HUES48 (cell line): ENCODE data around the gene PHLDB1.
A peak's percentile ranks its signal among the peaks of the same experiment; 100 is the strongest.
"Not testable (repeated sequence)": the region's sequence is repeated elsewhere in the genome, so short reads cannot be mapped to it uniquely, and the experiment has no call there.

Source experiments
- H3K27ac ChIP-seq: one replicate; pipeline ENCODE4 v1.7.0; 2013; ENCODE audit warnings: low read depth, low read length, inconsistent platforms
- H3K27me3 ChIP-seq: 2 replicates; pipeline ENCODE4 v1.6.1; 2013; ENCODE audit warnings: mild to moderate bottlenecking, low read length; ENCODE audit not compliant: control insufficient read depth, insufficient read depth
- H3K36me3 ChIP-seq: 2 replicates; pipeline ENCODE4 v1.6.1; 2013; ENCODE audit warnings: low read length; ENCODE audit not compliant: control insufficient read depth, insufficient read depth
- H3K4me1 ChIP-seq: 2 replicates; pipeline ENCODE4 v1.6.1; 2013; ENCODE audit warnings: mild to moderate bottlenecking, low read length; ENCODE audit not compliant: control insufficient read depth, insufficient read depth
- H3K4me3 ChIP-seq: 2 replicates; pipeline ENCODE4 v1.5.1; 2013; ENCODE audit warnings: mild to moderate bottlenecking, low read depth, low read length
- H3K9ac ChIP-seq: 2 replicates; pipeline ENCODE4 v1.6.1; 2013; ENCODE audit warnings: mild to moderate bottlenecking, low read depth, low read length, moderate library complexity
- H3K9me3 ChIP-seq: 2 replicates; pipeline ENCODE4 v1.6.1; 2013; ENCODE audit warnings: low read length; ENCODE audit not compliant: control insufficient read depth, insufficient read depth

Gene PHLDB1

DNA sequence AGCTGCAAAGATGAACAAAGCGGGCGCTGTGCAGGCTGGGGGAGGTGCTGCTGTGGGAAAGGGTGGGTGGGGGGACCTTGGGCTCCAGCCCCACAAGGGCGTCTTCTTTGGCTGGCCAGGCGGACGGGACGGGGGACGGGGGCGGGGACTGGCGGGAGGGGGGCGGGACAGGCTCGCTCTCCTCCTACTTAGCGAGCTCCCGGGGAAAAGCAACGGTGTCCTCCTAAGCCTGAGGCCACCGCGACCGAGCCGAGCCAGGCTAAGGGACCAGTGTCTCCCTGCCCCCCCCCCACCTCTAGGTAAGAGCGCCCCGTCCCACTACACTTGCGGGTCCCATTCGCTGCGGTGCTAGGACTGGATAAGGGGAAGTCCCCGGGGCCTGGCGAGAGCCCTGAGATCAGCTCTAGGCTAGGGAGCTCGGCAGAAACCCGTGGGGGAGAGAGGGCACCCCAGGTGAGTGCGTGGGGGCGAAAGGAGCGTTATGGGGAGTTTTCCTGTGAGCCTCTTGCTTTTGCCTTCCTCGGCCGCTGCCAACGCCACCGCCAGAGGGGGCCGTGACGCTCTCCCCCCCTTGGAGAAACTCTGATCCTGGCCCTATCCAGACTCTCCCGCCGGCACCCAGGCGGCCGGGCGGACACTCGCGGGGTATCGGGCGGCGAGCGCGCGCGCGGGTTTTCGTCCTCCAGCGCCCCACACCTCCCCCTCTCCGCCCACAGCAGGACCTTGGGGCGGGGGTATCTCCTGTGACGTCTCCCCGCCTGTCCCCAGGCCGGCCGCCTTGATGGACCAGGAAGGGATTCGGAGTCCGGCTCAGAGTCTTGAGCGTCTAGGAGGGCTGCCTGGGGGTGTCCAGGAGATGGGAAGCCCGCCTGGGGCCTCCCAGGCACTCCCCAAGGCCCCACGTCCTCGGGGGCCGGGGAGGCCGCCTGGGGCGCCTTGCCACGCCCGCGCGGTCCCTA is at the start of gene PHLDB1:
Gene PHLDB1 (plus strand): TSS at position 215 of the 959 bp plus-strand sequence. CDS start 6,222 bp downstream, outside the sequence.
- no peak within 1 kb of the TSS for H3K9ac ChIP-seq
- H3K27me3 ChIP-seq: peaks cover 82% of the 10 kb centered on the region
- H3K27ac ChIP-seq: no peak within 1 kb of the TSS
- H3K9me3 ChIP-seq: no peaks in the 10 kb centered on the region
- peak within 1 kb of the TSS; percentile 61 for H3K4me3 ChIP-seq
- peaks cover under 1% of the 10 kb centered on the region; the same call in 1 of the 2 replicates for H3K36me3 ChIP-seq
- H3K4me1 ChIP-seq: peaks cover 30% of the 10 kb centered on the region

DNA sequence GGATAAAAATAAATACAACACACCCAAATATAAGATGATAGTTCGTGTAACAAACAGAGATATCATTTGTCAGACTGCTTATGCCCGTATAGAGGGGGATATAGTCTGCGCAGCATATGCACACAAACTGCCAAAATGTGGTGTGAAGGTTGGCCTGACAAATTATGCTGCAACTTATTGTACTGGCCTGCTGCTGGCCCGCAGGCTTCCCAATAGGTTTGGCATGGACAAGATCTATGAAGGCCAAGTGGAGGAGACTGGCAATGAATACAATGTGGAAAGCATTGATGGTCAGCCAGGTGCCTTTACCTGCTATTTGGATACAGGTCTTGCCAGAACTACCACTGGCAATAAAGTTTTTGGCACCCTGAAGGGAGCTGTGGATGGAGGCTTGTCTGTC is 46.6 kb upstream of the PHLDB1 start:
- Histone ChIP-seq H3K27ac (no peak overlapping the region), H3K27me3 (no peaks in the 10 kb centered on the region), H3K9ac (no peak overlapping the region), H3K4me3 (no peak overlapping the region), H3K36me3 (no peaks in the 10 kb centered on the region; the same call in 1 of the 2 replicates), H3K4me1 (no peaks in the 10 kb centered on the region), H3K9me3 (no peaks in the 10 kb centered on the region)

DNA sequence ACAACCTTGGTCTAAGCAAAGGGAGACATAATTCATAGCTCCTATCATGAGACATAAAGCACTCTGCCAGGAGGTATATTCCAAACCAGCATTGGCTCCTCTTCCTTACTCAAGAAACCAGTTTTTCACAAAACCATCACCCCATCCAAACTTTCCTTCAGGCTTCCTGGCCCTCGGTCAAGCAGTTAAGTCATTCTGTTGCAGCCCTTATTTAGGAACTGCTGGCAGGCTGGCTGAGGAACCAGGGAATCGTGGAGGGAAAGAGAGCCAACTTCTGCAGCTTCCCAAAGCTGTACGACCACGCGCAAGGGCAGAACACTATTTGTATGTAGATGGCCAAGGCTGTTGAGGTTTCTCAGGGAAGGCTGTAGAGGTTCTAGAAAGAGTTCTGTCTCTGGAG is 42.4 kb upstream of the PHLDB1 start:
- no peak overlapping the region for H3K27ac ChIP-seq
- no peak overlapping the region for H3K4me3 ChIP-seq
- no peak overlapping the region for H3K9ac ChIP-seq

DNA sequence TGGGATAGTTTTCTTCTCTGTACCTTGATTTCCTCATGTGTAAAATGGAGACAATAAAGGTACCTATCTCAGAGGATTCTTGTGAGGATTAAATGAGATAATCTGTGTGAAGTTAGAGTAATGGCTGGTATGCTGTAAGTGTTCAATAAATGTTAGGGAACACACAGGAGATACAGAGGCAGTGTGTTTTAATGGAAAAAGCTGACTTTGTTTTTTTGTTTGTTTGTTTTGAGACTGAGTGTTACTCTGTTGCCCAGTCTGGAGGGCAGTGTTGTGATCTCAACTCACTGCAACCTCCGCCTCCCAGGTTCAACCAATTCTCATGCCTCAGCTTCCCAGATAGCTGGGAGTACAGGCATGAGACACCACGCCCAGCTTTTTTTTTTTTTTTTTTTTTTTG is 37.7 kb upstream of the PHLDB1 start:
- Histone ChIP-seq H3K36me3 (no peaks in the 10 kb centered on the region), H3K9me3 (no peaks in the 10 kb centered on the region), H3K27me3 (no peaks in the 10 kb centered on the region), H3K4me1 (peaks cover 5% of the 10 kb centered on the region; the same call in 1 of the 2 replicates), H3K9ac (no peak overlapping the region), H3K4me3 (no peak overlapping the region), H3K27ac (no peak overlapping the region)

More for the DNA sequence above, 42.4 kb upstream of the PHLDB1 start:
- H3K27me3 ChIP-seq: no peaks in the 10 kb centered on the region
- no peaks in the 10 kb centered on the region for H3K9me3 ChIP-seq
- no peaks in the 10 kb centered on the region for H3K4me1 ChIP-seq
- H3K36me3 ChIP-seq: no peaks in the 10 kb centered on the region

DNA sequence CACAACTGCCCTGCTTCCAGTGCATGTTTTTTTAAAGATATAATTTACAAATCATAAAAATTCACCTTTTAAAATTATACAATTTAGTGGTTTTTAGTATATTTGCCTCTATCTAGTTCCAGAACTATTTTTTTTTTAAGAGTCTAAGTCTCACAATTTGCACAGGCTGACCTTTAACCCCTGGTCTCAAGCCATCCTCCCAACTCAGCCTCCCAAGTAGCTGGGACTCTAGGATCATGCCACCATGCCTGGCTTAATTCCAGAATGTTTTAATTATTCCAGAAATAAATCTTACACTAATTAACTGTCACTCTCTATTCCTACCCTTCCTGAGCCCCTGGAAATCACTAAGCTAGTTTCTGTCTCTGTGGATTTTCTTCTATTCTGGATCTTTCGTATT is 36.6 kb upstream of the PHLDB1 start:
- no peaks in the 10 kb centered on the region for H3K27me3 ChIP-seq
- no peaks in the 10 kb centered on the region for H3K36me3 ChIP-seq
- no peak overlapping the region for H3K27ac ChIP-seq
- peaks cover 5% of the 10 kb centered on the region; the same call in 1 of the 2 replicates for H3K4me1 ChIP-seq
- no peaks in the 10 kb centered on the region for H3K9me3 ChIP-seq
- H3K4me3 ChIP-seq: no peak overlapping the region
- no peak overlapping the region for H3K9ac ChIP-seq

DNA sequence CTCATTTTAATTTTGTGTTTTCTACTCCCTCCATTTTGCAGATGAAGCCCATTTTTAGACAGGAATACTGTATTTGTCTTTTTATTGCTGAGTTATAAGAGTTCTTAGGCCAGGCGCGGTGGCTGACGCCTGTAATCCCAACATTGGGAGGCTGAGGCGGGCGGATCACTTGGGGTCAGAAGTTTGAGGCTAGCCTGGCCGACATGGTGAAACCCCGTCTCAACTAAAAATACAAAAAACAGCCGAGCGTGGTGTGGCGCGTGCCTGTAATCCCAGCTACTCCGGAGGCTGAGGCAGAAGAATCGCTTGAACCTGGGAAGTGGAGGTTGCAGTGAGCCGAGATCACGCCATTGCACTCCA is 35.7 kb upstream of the PHLDB1 start:
- not testable (repeated sequence) for H3K36me3 ChIP-seq, H3K9ac ChIP-seq, H3K4me1 ChIP-seq, H3K27me3 ChIP-seq, H3K27ac ChIP-seq, H3K9me3 ChIP-seq
- peak overlapping the region; percentile 100 for H3K4me3 ChIP-seq

DNA sequence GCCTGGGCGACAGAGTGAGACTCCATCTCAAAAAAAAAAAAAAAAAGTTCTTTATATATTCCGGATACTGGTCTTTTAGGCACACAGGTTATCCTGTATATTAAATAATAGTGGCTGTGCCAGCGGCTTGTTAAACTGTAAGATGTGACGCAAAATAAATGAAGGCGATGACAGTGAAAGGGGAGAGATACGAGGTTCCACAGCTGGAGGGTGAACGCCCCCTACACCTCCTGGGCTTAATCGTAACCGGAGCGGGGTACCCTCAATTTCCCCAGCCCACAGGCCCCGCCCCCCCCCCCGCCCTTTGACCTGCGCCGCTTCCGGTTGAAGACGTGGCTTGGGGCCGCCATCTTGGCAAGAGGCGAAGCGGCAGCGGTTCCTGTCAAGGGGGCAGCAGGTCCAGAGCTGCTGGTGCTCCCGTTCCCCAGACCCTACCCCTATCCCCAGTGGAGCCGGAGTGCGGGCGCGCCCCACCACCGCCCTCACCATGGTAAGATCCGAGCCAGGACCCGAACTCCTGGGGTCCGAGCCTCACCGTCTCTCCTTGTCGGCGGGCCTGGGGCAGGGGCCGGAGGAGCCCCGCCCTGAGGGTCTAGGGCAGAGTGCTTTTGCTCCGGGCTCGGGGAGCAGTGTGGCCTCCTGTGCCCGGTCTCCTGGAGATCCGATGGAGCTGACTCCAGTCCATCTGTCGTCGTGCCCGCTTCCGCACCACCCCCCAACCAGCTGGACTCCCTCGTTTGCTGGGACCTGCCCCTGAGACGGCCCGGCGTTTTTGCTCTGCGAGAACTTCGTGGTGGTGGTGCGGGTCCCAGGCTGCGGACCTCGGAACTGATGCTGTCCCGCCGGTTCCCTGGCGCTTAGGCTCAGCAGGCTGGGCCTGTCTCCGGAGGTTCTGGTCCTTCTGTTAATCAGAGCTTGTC is 35.1 kb upstream of the PHLDB1 start, which contains the start of gene ARCN1:
Gene ARCN1 (plus strand): TSS at position 349 of the 920 bp plus-strand sequence. CDS start 139 bp downstream, at position 488.
- no peaks in the 10 kb centered on the region for H3K36me3 ChIP-seq
- H3K4me1 ChIP-seq: peaks cover 5% of the 10 kb centered on the region; the same call in 1 of the 2 replicates
- H3K27me3 ChIP-seq: no peaks in the 10 kb centered on the region
- H3K9ac ChIP-seq: peak within 1 kb of the TSS; percentile 98
- peak within 1 kb of the TSS; percentile 97 for H3K27ac ChIP-seq
- H3K9me3 ChIP-seq: no peaks in the 10 kb centered on the region
- peak within 1 kb of the TSS; percentile 100 for H3K4me3 ChIP-seq

DNA sequence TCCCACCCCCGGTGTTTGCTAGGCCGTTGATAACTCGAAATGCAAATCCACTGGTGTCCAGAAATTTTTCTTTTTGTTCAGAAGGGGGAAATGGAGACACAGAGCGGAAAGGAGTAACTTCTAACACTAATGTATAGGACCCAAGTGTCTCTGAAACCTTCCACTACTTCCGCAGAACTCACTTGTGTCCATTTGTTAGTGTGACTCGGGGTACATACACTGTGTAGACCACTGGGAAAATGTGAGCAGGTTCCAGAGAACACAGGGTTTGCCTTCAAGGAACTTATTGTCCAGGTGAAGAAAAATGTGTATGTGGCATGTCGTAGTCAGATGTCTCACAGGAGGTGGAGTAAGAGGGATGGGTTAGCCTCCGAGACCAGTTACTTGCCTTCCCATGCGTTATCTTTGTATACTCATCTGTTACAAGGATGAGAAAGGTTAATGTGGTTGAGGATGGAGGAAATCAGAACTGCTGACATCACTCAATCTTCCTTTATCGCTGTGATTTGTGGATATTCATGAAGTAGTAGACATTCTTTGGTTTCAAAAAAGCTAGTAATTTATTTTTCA is 34.3 kb upstream of the PHLDB1 start:
- Histone ChIP-seq H3K4me1 (peaks cover 5% of the 10 kb centered on the region; the same call in 1 of the 2 replicates), H3K9ac (peak overlapping the region; percentile 98), H3K27ac (peak overlapping the region; percentile 97), H3K9me3 (no peaks in the 10 kb centered on the region), H3K27me3 (no peaks in the 10 kb centered on the region), H3K36me3 (no peaks in the 10 kb centered on the region), H3K4me3 (peak overlapping the region; percentile 100)

DNA sequence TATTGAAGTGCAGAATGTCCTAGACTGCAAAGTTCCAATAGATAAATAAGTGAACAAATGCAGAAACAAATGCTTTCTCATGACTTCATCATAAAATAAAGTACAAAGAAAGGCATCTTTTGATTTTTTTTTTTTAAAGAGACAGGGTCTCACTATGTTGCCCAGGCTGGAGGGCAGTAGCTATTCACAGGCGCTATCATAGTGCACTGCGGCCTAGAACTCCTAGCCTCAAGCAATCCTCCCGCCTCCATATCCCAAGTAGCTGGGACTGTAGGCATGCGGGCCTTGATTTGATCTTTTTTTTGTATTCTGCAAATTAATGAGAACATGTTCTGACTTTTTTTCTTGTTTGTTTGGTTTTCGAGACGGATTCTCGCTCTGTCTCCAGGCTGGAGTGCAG is 32.8 kb upstream of the PHLDB1 start:
- H3K9me3 ChIP-seq: no peaks in the 10 kb centered on the region
- no peak overlapping the region for H3K9ac ChIP-seq
- H3K27me3 ChIP-seq: no peaks in the 10 kb centered on the region
- H3K4me3 ChIP-seq: no peak overlapping the region
- no peak overlapping the region for H3K27ac ChIP-seq
- H3K36me3 ChIP-seq: no peaks in the 10 kb centered on the region
- peaks cover 5% of the 10 kb centered on the region; the same call in 1 of the 2 replicates for H3K4me1 ChIP-seq

DNA sequence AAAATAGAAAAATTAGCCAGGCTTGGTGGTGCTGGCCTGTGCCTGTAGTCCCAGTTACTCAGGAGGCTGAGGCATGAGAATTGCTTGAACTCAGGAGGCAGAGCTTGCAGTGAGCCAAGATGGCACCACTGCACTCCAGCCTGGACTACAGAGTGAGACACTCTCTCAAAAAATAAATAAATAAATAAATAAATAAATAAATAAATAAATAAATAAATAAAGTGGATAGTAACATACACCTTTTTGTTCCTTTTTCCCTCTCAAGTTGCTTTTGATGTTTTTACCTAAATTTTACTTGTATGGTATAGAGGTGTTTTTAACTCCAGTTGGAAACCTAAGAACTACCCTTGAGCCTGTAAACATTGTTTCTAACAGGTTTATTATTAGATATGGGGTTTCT is 29.4 kb upstream of the PHLDB1 start:
- H3K27ac ChIP-seq, H3K9ac ChIP-seq, H3K4me3 ChIP-seq, H3K4me1 ChIP-seq, H3K27me3 ChIP-seq, H3K9me3 ChIP-seq: not testable (repeated sequence)
- peaks cover 19% of the 10 kb centered on the region for H3K36me3 ChIP-seq
